Measurements from ENCODE around the gene CHMP1A. TPM values are rescaled to one million over a fixed set of nuclear protein-coding genes. Genes with fewer than 3 reads are reported as not detected.
A peak's percentile ranks its signal among the peaks of the same experiment; 100 is the strongest.

The CHMP1A gene
- total and polyA plus RNA-seq, 2 experiments from 2014 or later, result 42.3 to 81.9 TPM

- Histone ChIP-seq H3K9me2 (ENCODE audit: insufficient read depth) (0 out of 2 replicates have a peak, but pooled peaks cover 4% of the 10 kb centered on the region), H3K27me3 (ENCODE audit: insufficient read depth) (no peaks in the 10 kb centered on the region), H2AFZ (no peak overlapping the region), H3K4me3 (no peak overlapping the region), H3K27ac (ENCODE audit: low read depth) (no peak overlapping the region), H3K4me1 (ENCODE audit: insufficient read depth) (0 out of 2 replicates have a peak, but pooled peaks cover 8% of the 10 kb centered on the region), H4K20me1 (replicated peaks; ENCODE audit: insufficient read depth) (peaks cover 4% of the 10 kb centered on the region; the same call in 1 of the 2 replicates), H3F3A (replicated peaks; ENCODE audit: low read depth) (0 out of 2 replicates have a peak, but pooled peaks cover 9% of the 10 kb centered on the region), H3K36me3 (ENCODE audit: insufficient read depth) (0 out of 2 replicates have a peak, but pooled peaks cover 2% of the 10 kb centered on the region), H3K4me2 (no peak overlapping the region), H3K79me2 (replicated peaks; ENCODE audit: insufficient read depth) (peaks cover 12% of the 10 kb centered on the region)
- Mint-ChIP-seq H3K4me3 (peak overlapping the region; percentile 89; the same call in 2 of the 3 replicates), H3K27me3 (ENCODE audit: insufficient read depth, low read depth, poor library complexity) (peaks cover 18% of the 10 kb centered on the region), H3K9me3 (peaks cover 30% of the 10 kb centered on the region), H3K4me1 (peaks cover 7% of the 10 kb centered on the region; the same call in 2 of the 3 replicates), H3K36me3 (ENCODE audit: low read depth) (peaks cover 69% of the 10 kb centered on the region), H3K27ac (no peak overlapping the region)
- DNase-seq (ENCODE audit: low spot score), result no peak
- no peak for TF ChIP-seq JUNB (IDR thresholded peaks at IDR 0.05; ENCODE audit: unreplicated experiment)
- TF ChIP-seq ETS1 (IDR thresholded peaks at IDR 0.05), result no peak
- no peak for TF ChIP-seq NANOG (IDR thresholded peaks at IDR 0.05; ENCODE audit: borderline replicate concordance)
- no peak for TF ChIP-seq STAT1 (IDR thresholded peaks at IDR 0.05; ENCODE audit: unreplicated experiment)
- no peak for ATAC-seq
Measured at GRCh38 chr16:89688395-89688794, 30.9 kb upstream of the CHMP1A start.

- DNase-seq (ENCODE audit: low spot score) (peak; percentile 59), ATAC-seq (peak; percentile 74)
- Mint-ChIP-seq H3K4me1 (peaks cover 7% of the 10 kb centered on the region; the same call in 2 of the 3 replicates), H3K9me3 (peaks cover 40% of the 10 kb centered on the region), H3K4me3 (peak overlapping the region; percentile 89), H3K27me3 (ENCODE audit: insufficient read depth, low read depth, poor library complexity) (peaks cover 20% of the 10 kb centered on the region), H3K36me3 (ENCODE audit: low read depth) (peaks cover 71% of the 10 kb centered on the region), H3K27ac (peak overlapping the region; percentile 87)
- 0 out of 2 replicates have a peak, but pooled peaks cover 6% of the 10 kb centered on the region for H3F3A ChIP-seq (replicated peaks; ENCODE audit: low read depth)
- H2AFZ ChIP-seq, result peak overlapping the region; percentile 96; the same call in 1 of the 2 replicates
- peaks cover 4% of the 10 kb centered on the region; the same call in 1 of the 2 replicates for H4K20me1 ChIP-seq (replicated peaks; ENCODE audit: insufficient read depth)
- H3K9me2 ChIP-seq (ENCODE audit: insufficient read depth), result 0 out of 2 replicates have a peak, but pooled peaks cover 4% of the 10 kb centered on the region
- H3K27ac ChIP-seq (ENCODE audit: low read depth), result no peak overlapping the region; the same call in 1 of the 2 replicates
- H3K4me1 ChIP-seq (ENCODE audit: insufficient read depth), result 0 out of 2 replicates have a peak, but pooled peaks cover 8% of the 10 kb centered on the region
- H3K4me3 ChIP-seq, result peak overlapping the region; percentile 96
- H3K36me3 ChIP-seq (ENCODE audit: insufficient read depth), result no peaks in the 10 kb centered on the region
- peaks cover 12% of the 10 kb centered on the region for H3K79me2 ChIP-seq (replicated peaks; ENCODE audit: insufficient read depth)
- no peaks in the 10 kb centered on the region for H3K27me3 ChIP-seq (ENCODE audit: insufficient read depth)
- TF ChIP-seq EZH2phosphoT487 (IDR thresholded peaks at IDR 0.05; ENCODE audit: unreplicated experiment), result no peak
- peak overlapping the region; percentile 92 for H3K4me2 ChIP-seq
Measured at GRCh38 chr16:89687092-89687940, 29.8 kb upstream of the CHMP1A start.

- ATAC-seq (peak; percentile 92), DNase-seq (ENCODE audit: low spot score) (peak; percentile 96)
- Histone ChIP-seq H3K27me3 (ENCODE audit: insufficient read depth) (no peaks in the 10 kb centered on the region), H3K4me2 (peak within 1 kb of the TSS; percentile 92), H3K4me1 (ENCODE audit: insufficient read depth) (0 out of 2 replicates have a peak, but pooled peaks cover 8% of the 10 kb centered on the region), H3K79me2 (replicated peaks; ENCODE audit: insufficient read depth) (peaks cover 12% of the 10 kb centered on the region), H4K20me1 (replicated peaks; ENCODE audit: insufficient read depth) (peaks cover 4% of the 10 kb centered on the region; the same call in 1 of the 2 replicates), H3F3A (replicated peaks; ENCODE audit: low read depth) (0 out of 2 replicates have a peak, but pooled peaks cover 6% of the 10 kb centered on the region), H3K9me2 (ENCODE audit: insufficient read depth) (0 out of 2 replicates have a peak, but pooled peaks cover 4% of the 10 kb centered on the region), H3K27ac (ENCODE audit: low read depth) (peak within 1 kb of the TSS; percentile 90), H3K4me3 (peak within 1 kb of the TSS; percentile 96), H3K36me3 (ENCODE audit: insufficient read depth) (no peaks in the 10 kb centered on the region), H2AFZ (peak within 1 kb of the TSS; percentile 96)
- H3K4me3 Mint-ChIP-seq, result peak within 1 kb of the TSS; percentile 89
- peaks cover 47% of the 10 kb centered on the region for H3K9me3 Mint-ChIP-seq
- peak within 1 kb of the TSS; percentile 87 for H3K27ac Mint-ChIP-seq
- H3K36me3 Mint-ChIP-seq (ENCODE audit: low read depth), result peaks cover 71% of the 10 kb centered on the region
- H3K27me3 Mint-ChIP-seq (ENCODE audit: insufficient read depth, low read depth, poor library complexity), result peaks cover 20% of the 10 kb centered on the region
- H3K4me1 Mint-ChIP-seq, result peaks cover 7% of the 10 kb centered on the region; the same call in 2 of the 3 replicates
- no peak for TF ChIP-seq CTCF (conservative IDR thresholded peaks at IDR 0.05; ENCODE audit: low read depth in 2 of 2)
- peak; percentile 85 for TF ChIP-seq POLR2AphosphoS5 (IDR thresholded peaks at IDR 0.05; ENCODE audit: low read depth)
Measured at GRCh38 chr16:89686520-89687091, 29.1 kb upstream of the CHMP1A start, which contains the start of gene CDK10. CDK10 (plus strand) TSS chr16:89686689; CDS start chr16:89686711, 22 bp downstream.

All from GM23338 (cell line).